CD4-positive, alpha-beta T cell treated with Interleukin-2 at 100 ng/mL for 4 hours (primary cell): ENCODE results near the gene FAM240A.

Experiments used
- DNase-seq: peaks from one replicate; pipeline ENCODE4 v3.0.0-alpha.2; 2020; ENCODE audit warnings: low spot score

Gene FAM240A

DNA sequence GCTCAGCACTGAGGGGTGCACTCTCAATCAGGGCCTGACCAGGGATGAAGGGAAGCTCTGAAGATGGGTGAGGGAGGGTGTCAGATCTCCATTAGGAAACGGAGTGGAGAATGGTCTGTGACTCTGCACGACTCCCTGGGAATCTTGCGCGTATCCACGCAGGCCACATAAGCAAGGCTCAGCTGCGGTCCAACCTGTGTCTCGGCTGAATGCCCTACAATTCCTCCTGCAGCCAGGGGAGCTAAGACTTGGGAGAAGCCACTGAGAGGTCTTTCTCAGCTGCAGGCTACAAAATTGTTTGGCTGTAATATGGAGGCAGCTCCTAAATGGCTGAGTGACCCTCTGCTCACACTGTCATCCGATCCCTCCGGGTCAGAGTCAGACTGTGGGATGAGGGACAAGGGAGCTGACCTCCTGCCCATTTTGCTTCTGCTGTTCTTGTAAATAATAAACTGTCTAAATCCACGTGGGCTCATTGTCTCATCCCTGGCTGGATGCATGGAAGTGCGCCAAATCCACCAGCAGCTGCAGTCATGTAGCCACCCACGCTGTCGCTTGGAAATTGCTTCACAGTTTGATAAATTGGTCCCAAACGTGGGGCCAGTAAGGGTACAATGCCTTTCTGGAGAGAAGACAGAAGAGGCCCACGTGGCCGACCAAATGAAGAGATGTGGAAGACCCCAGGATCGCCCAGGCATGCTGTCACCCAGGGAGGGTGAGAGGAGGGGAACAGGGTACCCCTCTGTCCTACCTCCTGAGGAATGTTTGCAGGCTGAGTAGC is 50.6 kb downstream of the FAM240A start:
- DNase-seq: no peak

DNA sequence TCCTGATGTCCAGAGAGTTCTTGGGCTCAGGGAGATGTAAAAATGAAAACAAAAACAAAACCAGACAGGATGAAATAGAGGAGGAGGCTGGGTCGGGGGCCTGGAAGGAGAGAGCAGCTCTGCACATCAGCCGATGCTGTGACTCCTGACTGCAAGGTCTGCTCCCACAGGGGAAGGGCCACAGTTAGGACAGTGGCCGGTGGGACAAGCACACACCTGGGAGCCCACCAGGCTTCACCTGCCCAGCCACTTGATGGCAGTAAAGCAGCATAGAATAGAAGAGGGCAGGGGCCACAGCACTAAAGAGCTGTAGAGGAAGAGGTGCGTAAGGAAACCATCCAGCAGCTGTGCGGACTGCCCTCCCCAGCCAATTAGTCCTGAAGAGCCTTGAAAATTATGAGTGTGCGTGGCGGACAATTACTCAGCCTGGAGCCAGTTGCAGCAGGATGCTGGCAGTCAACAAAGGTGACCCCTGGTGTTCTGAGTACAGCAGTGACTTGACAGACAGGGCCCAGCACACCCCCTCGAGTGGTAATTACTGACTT is 51.3 kb downstream of the FAM240A start:
- DNase-seq: no peak

DNA sequence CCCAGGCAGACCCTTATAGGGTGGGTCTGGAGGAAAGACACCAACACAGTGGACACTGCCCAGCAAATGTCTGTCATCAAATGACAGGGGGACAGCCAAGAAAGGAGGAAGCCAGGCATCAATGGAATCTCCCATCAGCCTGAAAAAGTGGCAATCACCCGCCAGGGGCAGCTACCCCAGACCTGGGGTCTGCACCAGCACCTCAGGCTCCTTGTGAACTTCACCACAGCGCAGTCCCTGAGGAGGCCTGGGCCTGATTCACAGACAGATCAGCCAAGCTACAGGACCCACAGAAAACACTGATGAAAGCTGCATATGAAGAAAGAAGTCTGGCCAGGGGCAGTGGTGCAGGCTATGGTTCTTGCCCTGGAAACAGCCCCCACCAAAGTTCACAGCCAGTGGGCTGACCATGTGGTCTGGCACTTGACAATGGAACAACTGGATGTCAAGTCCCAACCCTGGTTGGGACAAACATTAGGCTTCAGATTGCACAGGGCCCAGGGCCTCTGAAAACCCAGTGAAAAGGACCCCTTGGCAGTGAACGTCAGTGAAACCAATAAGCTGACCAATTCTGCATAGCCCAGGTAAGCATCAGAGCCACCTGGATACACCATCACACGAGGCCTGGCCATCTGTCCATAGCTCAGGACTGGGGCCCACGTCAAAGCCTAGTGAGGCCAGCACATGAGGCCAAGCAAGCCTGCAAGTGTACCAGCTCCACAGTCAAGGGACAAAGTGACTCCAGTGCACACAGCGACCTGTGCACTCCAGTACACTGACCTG is 52.1 kb downstream of the FAM240A start:
- no peak for DNase-seq

DNA sequence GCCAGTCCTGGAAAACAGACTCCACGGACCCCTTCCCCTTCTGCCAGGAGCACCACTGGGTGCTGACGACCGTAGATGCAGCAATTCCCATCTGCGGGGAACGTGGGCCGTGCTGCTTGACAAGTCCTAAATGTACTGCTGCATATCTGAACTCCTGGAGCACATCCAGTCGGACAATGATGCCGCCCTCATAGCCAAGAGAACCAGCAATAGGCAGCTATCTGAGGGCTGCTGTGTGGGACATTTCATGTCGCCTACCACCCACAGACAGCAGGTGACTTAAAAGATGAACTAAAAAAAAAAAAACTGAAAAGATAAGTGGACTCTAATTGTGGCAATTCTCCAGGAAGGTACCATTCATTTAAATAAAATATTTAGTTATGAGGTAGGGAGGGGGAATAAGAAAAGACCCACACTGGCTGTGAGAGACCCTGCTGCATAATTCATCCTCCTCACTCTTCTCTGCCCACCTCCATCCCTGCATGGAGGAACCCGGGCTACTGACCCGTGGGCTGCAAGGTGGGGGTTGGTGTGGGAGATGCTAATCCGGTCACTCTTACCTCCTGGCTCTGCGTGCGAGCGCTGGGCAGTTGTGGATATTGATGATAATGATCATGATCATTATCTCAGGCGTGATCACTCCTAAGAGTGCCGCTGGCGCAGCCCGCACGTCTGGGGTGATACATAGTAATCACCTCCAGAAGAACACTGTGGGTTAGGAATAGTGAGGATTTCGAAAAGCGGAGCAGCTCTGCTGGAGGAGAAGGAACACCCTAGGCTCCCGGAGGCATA is 52.8 kb downstream of the FAM240A start:
- DNase-seq: no peak

DNA sequence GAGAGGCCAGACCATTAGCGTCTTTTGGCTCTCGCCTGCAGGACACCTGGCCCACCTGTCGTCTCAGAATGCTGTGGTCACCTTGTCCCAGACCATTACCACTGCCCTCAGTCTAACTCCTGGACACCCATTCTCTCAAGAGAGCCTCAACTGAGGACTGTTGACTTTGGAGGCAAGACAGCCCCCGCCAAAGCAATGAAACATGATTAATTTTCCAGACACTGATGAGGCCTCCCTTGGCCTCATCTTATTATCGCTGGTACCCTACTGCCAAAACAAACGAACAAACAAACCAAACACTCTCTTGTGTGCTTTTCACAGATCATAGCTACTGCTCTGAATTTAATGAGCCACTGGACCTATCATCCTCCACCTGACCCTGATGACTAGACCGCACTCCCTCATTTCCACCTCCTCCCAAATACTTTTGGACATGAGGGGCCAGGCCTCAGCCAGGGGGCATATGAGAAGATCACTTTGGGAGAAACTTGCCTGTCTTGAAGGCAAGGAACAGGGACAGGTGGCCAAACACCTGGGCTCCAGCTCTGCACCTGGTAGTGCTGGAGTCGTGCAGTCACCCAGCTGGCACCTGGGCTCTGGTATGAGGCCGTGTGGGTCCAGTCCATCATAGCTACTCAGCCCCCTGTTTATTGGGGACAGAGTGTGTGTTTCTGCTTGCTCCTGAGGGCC is 53.6 kb downstream of the FAM240A start:
- DNase-seq: no peak

DNA sequence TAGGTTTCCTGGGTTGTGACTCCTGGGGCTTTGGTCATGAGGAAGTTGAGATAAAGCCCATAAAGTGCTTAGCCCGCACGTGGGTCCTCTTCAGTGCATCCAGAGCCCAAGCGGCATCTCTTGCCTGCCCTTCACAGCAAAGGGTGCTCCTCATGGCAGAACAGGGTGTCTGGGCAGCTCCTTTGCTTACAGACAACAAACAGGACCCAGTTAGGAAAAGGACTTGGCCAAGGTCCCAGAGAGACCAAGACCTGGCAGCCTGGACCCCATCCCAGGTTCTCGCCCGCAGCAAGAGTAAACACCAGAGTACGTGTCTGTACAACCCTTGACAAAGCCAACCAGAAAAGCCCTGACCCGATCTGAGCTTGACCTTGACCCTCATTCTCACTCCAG is 54.1 kb downstream of the FAM240A start:
- no peak for DNase-seq

DNA sequence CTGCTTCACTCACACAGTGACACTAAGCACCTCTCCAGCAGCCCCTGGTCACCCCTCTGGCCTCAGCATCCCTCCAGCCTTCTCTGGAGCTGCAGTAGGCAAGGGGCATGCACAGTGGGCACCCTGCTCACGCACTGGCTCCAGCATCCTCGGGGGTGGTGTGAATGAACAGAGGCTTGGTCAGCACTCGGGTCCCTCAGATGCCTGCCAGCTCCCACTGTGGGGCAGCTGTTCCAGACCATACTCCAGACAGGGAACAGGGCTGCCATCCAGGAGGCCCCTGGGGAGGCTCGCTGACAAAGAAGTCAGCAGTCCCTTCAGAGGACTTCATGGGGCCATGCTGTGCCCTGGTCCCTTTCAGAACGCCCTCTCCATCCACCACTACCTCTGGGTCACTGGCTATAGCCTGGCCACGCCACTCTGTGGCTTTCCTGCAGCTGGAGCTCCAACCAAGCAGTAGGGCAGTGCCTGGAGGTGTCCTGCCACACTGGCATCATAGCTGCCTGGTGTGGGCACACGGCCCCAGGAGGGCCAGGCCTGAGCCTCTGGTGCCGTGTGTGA is 54.8 kb downstream of the FAM240A start:
- DNase-seq: no peak

DNA sequence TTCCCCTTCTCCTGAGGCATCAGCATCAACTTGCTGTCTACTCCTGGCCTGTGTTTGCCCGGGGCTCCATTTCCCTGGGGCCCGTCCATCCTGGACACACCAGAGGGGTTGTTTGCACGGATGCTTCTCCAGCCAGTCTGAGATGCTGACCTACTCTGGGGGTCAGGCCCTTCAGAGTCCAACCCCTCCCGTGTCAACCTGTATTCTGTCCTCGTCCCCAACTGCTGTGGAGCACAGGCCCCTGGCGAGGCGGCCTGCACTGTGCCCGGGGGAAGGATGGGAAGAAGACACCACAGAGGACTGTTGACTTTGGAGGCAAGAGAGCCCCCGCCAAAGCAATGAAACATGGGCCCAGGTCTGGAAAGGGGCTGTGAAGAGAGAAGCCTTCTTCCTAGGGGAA is 55.3 kb downstream of the FAM240A start:
- DNase-seq: no peak

DNA sequence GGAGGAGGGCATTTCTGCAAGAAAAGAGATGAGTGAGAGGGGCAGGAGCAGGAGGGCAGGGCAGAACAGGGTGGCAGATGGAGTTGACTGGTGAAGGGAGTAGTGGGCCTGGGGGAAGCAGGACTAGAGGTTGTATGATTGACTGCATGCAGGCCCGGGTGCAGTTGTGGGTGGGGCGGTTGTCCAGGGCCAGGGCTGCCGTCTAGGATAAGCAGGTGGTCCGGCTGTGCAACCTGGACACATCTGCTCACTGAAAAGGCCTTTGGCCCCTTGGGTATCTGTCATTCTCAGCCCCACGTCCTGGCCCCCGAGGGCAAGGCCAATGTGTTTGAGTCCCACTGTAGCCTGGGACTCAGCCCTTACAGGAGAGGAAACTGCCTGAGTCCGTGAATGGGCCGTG is 55.8 kb downstream of the FAM240A start:
- no peak for DNase-seq

DNA sequence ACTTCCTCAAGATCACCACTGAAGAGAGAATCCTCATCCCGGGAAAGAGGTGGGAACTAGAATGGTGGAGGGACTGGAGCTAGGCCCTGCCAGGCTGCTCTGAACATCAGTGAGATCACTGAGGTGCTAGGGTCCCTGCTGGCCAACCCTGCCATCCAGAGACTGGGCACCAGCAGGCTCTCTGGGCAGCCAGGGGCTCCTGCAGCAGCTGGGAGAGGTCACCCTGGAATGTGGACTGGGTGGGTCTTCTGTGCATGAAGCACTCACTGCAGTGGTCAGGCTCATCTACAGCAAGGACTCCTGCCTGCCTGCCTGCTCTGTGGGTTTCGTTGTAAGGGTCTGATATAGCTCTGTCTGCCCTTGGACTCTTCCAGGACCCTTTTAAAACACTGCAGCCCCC is 56.3 kb downstream of the FAM240A start:
- no peak for DNase-seq

DNA sequence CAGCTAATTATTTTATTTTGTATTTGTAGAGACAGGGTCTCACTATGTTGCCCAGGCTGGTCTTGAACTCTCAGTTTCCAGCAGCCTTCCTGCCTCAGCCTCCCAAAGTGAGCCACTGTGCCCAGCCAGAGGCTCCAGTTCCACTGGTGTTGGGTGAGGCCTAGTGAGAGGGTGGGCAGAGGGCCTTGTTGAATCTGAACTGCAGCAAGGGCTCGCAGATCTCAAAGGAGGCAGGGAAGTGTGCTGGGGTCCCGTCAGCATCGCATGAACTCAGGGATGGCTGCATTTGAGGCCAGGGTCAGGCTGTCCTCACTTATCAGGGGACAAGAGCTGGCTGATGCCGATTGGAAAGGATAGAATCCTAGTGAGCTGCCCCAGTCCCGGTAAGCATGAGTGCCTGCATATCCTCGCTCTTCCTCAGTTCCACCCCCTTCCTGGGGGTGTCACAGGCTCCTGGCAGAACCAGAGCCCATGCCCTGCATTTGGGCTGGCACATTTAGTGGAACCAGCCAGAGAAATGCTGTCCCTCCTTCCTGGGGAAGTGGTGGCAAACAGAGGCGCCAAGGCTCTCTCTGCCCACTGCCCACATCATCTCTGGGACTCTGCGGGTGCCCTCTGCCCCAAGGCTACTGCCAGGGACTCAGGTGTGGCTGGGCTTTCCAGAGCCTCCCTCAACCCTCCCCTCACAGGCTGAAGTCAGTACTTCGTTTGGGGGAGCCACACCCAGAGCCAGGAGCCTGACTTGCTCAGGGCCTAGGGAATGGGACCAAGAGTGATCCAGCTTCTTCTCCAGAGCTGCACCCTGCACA is 57.1 kb downstream of the FAM240A start:
- no peak for DNase-seq

DNA sequence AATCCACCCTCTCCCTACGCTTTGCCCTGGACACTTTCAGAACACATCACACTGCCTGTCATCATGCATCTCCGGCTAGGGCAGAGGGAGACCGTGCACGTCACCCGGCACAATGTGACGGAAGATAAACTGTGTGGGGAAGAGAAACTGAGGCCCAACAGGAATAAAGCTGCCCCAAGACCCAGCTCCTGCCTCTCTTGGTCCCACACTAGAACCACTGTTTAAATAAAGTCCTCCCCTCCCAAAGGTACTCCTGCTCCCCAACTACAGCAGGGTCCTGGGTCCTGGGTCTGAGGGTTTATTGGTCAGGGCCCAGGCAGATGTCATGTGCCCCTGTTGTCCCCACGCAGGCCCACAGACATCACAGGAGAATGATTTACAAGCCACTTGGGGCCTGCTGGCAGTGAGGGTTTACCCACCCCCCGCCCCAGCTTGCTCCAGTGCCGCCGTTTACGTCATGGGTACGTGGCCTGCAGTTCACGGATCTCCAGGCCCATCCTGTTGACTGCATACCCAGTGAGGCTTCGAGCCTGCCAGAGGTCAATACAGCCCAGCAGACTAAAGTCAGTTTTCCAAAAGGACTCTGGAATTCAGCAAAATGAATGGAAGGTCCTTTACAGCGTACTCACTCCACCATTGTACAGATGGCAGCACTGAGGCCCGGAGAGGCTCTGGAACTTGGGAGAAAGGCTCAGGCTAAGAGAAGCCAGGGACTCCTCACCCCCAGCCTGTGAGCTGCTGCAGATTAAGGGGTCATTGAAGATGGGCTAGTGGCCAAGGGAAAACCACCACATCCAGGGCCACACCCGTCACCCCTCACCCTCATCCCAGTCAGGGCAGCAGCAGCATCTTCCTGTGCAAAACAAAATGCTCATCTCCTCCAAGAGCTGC is 57.9 kb downstream of the FAM240A start:
- no peak for DNase-seq

DNA sequence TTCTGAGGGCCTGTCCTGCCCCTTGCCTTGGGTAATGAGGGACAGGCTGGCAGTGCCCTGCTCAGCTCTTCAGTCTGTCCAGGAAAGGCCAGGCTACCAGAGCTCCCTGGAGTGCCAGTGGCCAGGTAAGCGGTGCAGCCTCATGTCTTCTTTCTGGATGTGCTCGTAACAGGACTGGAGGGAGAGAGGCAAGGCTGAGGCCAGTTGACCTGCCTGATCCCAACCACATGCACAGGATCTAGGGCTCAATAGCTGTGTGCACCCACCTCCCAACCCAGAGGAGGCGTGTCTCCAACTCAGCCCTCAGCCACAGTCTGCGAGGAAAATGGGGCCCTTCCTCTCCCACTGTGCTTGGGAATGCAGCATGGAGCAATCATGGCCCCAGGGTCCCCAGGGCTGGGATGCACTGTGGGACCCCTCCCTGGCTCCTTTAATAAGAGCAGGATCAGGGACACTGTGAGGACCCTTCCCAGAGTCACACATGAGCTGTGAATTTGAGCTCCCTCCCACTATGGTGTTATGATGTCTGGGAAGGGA is 58.6 kb downstream of the FAM240A start:
- DNase-seq: no peak

DNA sequence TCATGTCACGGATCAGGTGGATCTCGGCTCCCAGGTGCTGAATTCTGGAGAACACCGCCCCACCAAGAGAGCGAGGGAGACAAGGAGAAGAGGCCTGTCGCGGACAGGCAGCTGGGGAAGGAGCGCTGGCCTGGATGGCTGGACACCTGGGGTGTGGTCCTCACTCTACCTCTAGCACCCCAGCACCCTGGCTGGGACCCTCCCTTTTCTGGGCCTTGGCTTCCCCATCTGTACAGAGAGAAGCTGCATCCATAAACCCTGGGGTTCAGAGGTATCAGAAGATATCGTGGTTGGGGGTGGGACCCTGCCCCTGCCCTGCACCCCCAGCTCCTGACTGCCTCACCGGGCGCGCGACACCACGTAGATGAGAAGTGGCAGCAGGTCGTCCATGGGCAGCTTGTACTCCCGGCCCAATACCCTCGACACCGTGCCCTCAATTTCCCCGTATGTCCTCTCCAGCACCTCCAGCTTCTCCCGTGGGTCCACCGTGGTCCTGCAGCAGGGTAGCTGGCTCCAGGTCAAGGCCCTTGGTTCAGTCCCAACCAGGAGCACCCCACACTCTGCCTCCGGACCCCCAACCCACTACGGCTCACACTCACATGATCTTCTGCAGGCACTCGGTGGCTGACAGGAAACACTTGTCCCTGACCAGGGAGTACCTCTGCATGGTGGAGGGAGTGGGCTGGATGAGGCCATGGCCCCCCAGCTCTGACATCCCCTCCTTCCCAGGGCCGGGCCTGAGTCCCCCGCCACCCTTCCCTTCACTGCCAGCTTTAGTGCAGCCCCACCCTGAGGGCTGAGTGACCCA is 59.4 kb downstream of the FAM240A start:
- DNase-seq: no peak

DNA sequence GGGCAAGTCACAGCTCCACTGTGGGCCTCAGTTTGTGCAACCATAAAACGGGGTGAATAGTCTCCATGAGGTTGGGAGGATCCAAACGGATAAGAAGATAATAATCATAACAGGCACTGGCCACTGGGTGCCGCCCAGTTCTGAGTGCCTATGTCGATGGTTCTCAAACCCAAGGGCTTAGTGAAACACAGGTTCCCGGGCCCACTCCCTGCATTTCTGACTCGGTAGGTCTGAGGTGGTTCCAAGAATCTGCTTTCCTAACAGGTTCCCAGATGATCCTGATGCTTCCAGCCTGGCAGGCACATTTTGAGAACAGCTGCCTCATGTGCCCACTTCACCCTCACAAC is 60.0 kb downstream of the FAM240A start:
- DNase-seq: no peak

DNA sequence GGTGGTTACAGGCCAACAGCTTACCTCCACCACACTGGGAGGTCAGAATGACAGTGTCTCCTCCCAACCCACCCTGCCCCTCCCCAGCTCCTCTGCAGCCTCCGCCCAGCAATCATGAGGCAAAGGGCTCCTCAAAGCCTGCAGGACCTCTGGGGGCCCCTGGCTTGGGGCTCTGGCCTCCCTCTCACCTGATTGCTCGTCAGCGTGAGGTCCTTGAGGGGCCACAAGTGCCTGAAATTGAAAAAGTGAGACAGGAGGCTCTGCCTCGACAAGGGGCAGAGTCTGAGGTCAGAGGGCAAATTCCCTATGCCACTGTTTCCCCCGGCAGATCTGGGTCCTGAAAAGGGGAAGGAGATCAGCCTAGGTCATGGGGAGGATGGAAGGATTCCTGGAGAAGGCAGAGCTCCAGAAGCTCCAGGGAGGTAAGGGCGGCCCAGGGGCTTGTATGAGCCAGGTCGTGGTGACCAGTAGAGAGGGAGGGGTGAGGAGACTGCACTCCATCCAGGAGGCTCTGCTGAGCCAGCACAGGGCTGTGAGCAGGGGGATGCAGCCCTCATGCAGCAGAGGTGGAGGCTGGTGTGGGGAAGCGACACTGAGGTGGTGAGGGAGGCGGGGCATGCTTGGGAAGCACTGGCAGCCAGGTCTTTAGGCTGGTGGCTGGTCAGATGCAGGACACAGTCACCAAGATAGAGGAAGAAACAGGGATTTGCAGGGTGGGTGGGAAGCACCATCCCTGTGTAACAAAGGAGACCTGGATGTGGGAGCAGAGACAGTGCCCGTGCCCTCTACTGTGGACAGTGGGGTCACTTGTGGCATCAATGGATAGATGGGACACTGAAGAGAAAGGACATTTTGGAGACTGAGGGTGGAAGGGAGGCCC is 61.1 kb downstream of the FAM240A start:
- DNase-seq: no peak

DNA sequence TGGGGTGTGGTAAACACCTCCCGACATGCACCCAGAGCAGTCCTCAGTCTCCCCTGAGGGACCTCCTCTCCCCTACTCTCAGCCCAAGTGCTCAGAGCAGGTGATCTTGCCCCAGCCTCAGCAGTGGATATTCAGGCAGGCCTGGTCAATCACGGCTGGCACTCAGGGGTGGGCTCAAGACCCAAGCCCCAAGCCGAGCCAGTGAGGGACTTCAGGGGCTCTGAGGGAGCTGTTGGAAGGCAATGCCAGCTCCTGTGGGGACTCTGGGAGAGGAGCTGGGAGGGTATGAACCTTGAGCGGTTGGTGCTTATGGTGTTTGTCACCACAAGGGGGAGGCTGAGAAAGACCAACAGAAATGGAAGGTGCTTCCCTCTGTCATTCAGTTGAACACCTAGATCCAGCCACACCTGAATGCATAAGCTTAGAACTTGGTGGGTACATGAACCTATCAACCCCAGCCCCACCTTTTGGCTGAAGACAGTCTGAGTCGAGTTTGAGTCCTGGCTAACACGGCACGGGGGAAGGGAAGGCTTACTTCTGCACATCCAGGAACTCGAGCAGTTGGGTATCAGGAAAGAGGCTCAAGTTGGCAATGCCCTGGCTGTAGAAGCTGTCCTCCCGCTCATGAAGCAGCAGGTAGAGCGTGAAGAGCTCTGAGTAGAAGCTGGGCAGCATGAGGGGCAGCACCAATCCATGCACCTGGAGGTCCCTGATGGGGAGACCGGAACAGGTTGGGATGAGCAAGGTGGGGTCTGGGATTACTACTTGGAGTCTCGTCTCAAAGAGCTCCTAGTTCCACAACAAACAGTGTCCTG is 61.9 kb downstream of the FAM240A start:
- no peak for DNase-seq
